H1 (cell line): ENCODE data around the gene INHBB. TPM values are rescaled to one million over a fixed set of nuclear protein-coding genes. Genes with fewer than 3 reads are reported as not detected.

Source experiments
- EZH2 ChIP-seq: fragments of 200-600 bp; sonication (generic); IDR thresholded peaks from 2 replicates; pipeline ENCODE4 v1.7.1; 2012; ENCODE audit warnings: low read depth, mild to moderate bottlenecking, moderate library complexity, low read length, inconsistent platforms; ENCODE audit not compliant: severe bottlenecking
- RXRA ChIP-seq: IDR thresholded peaks from 2 replicates; pipeline ENCODE4 v1.6.1; 2011; ENCODE audit warnings: low read depth, mild to moderate bottlenecking, low read length, moderate library complexity; ENCODE audit not compliant: insufficient read depth
- SIRT6 ChIP-seq: IDR thresholded peaks from one replicate; pipeline ENCODE4 v1.7.1; 2012; ENCODE audit warnings: low read length, inconsistent platforms
- polyA plus RNA-seq, 7 experiments: library from polyadenylated mRNA; depleted of rRNA in 3 of 7; stranded (reverse) in 5 of 7; unstranded in 2 of 7; fragments of >200 nt in 5 of 7; fragments of 200-250 nt in 2 of 7; gene quantifications; 1 replicate in 5 of 7; 2 replicates in 1 of 7; 4 replicates in 1 of 7; pipeline versions ENCODE4 v1.2.1 to v1.2.3, GENCODE V29; 2011 to 2013; ENCODE audit warnings: missing spikeins in 2 of 7, mixed read lengths in 2 of 7
- total RNA-seq: library from RNA; stranded (reverse); fragmentation: NEBNext Ultra II Directional; extraction: Animal tissue kit (Norgen Biotek cat#: 25700); gene quantifications from 2 replicates; pipeline ENCODE4 v1.2.1, GENCODE V29; 2021

INHBB gene
- total and polyA plus RNA-seq, 2 of the 8 experiments (the other 6 are each of a cell fraction or from before 2014, with no cell fraction given), result 0.30 to 0.32 TPM

- TF ChIP-seq RXRA (no peak), EZH2 (no peak), SIRT6 (no peak)
Measured at GRCh38 chr2:120358734-120359465, 13.0 kb downstream of the INHBB start (continued).
